UCSD-AML1 (cell line): Measurements from ENCODE around the gene RNF213.

Experiments used
- DNase-seq: peaks from one replicate; lab custom pipeline; 2025; ENCODE audit not compliant: unreplicated experiment; lab: John Stamatoyannopoulos, UW

The RNF213 gene

GRCh38 chr17:80365001-80365965 is 104.6 kb downstream of the RNF213 start:
- no peak for DNase-seq

GRCh38 chr17:80365983-80366382 is 105.3 kb downstream of the RNF213 start:
- DNase-seq: no peak

- DNase-seq: no peak
Measured at GRCh38 chr17:80367503-80367902, 106.9 kb downstream of the RNF213 start.

GRCh38 chr17:80371196-80371595 is 110.5 kb downstream of the RNF213 start:
- DNase-seq: no peak

- no peak for DNase-seq
Measured at GRCh38 chr17:80372456-80372855, 111.8 kb downstream of the RNF213 start.

- no peak for DNase-seq
Measured at GRCh38 chr17:80372922-80373570, 112.4 kb downstream of the RNF213 start.

GRCh38 chr17:80374039-80374731 is 113.5 kb downstream of the RNF213 start:
- no peak for DNase-seq

GRCh38 chr17:80374732-80375585 is 114.3 kb downstream of the RNF213 start:
- no peak for DNase-seq

GRCh38 chr17:80376531-80376930 is 115.9 kb downstream of the RNF213 start:
- no peak for DNase-seq

GRCh38 chr17:80377798-80378197 is 117.1 kb downstream of the RNF213 start:
- no peak for DNase-seq

- DNase-seq: no peak
Measured at GRCh38 chr17:80379348-80379747, 118.7 kb downstream of the RNF213 start.

- no peak for DNase-seq
Measured at GRCh38 chr17:80380068-80380467, 119.4 kb downstream of the RNF213 start.

- DNase-seq: no peak
Measured at GRCh38 chr17:80380555-80381002, 119.9 kb downstream of the RNF213 start.

GRCh38 chr17:80381416-80381923 is 120.8 kb downstream of the RNF213 start:
- DNase-seq: no peak

GRCh38 chr17:80382446-80382845 is 121.8 kb downstream of the RNF213 start:
- no peak for DNase-seq

- no peak for DNase-seq
Measured at GRCh38 chr17:80382956-80383355, 122.3 kb downstream of the RNF213 start.

GRCh38 chr17:80384078-80384960 is 123.7 kb downstream of the RNF213 start:
- no peak for DNase-seq

- no peak for DNase-seq
Measured at GRCh38 chr17:80385046-80385445, 124.4 kb downstream of the RNF213 start.

- no peak for DNase-seq
Measured at GRCh38 chr17:80386341-80386740, 125.7 kb downstream of the RNF213 start.
